ENCODE measurements around the gene RNF207.

GRCh38 chr1:6207921-6208320 is 2.0 kb downstream of the RNF207 start:
- TF ChIP-seq CTCF (conservative IDR thresholded peaks at IDR 0.05; ENCODE audit: low read depth, low read length) = no peak
- no peak for TF ChIP-seq EZH2 (IDR thresholded peaks at IDR 0.05; ENCODE audit: borderline replicate concordance, low read depth, low read length, poor library complexity, severe bottlenecking)
